22Rv1 (cell line): ENCODE results near the gene HSPA2.
"Not testable (repeated sequence)": the region's sequence is repeated elsewhere in the genome, so short reads cannot be mapped to it uniquely, and the experiment has no call there.

ENCODE experiments used
- H3K27ac ChIP-seq: fragments of 450-650 bp; 2 replicates; pipeline ENCODE4 v1.5.1; 2017
- CTCF ChIP-seq: fragments of 450-650 bp; IDR thresholded peaks from 2 replicates; pipeline ENCODE4 v1.5.1; 2017; ENCODE audit warnings: mild to moderate bottlenecking
- ZFX ChIP-seq: fragments of 450-650 bp; IDR thresholded peaks from 2 replicates; pipeline ENCODE4 v1.6.1; 2017; ENCODE audit warnings: antibody characterized with exemption, borderline replicate concordance

HSPA2 gene

GRCh38 chr14:64516969-64517368 lies 23.6 kb upstream of the HSPA2 start:
- no peak overlapping the region for H3K27ac ChIP-seq
- TF ChIP-seq ZFX (no peak), CTCF (no peak)

GRCh38 chr14:64517667-64518066 lies 22.9 kb upstream of the HSPA2 start:
- H3K27ac ChIP-seq: not testable (repeated sequence)

- TF ChIP-seq ZFX (no peak), CTCF (no peak)
- no peak overlapping the region for H3K27ac ChIP-seq
Observed at GRCh38 chr14:64518229-64518628, 22.3 kb upstream of the HSPA2 start.

- no peak overlapping the region for H3K27ac ChIP-seq
Observed at GRCh38 chr14:64520699-64521098, 19.8 kb upstream of the HSPA2 start.

GRCh38 chr14:64522591-64523355 lies 17.8 kb upstream of the HSPA2 start:
- H3K27ac ChIP-seq: no peak overlapping the region
- TF ChIP-seq ZFX: no peak
- no peak for TF ChIP-seq CTCF

More at GRCh38 chr14:64520699-64521098, 19.8 kb upstream of the HSPA2 start:
- TF ChIP-seq CTCF (no peak), ZFX (no peak)

- TF ChIP-seq ZFX: no peak
- TF ChIP-seq CTCF: no peak
- H3K27ac ChIP-seq: no peak overlapping the region
Observed at GRCh38 chr14:64525354-64525753, 15.2 kb upstream of the HSPA2 start.

GRCh38 chr14:64531567-64531966 lies 9.0 kb upstream of the HSPA2 start:
- H3K27ac ChIP-seq: no peak overlapping the region
- TF ChIP-seq CTCF: no peak
- no peak for TF ChIP-seq ZFX
